GM18868 (cell line): ENCODE data around the gene FOXP1.

Source experiments
- ATAC-seq: cut with Tn5 transposase; IDR thresholded peaks from one replicate; pipeline ENCODE4 v1.9.1; 2021; ENCODE audit warnings: mild to moderate bottlenecking, moderate library complexity; ENCODE audit not compliant: unreplicated experiment

The FOXP1 gene

DNA sequence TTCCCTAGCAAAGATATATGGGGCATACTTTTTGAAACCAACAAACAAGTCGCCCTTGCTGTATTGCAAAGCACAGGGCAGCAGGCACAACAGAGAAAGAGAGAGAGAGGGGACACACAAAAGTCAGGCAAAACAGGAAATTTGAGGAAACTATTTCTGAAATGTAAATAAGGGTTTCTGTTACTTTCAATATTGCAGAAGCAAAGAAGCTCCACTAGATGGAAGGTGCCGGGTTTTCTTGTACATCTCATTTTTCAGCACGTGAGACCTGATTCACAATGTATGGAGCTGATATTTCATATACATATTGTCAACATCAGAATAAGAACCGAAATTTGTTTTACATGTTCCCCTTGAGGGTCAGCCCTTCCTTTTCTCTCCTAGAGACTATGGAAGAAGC is 127.4 kb downstream of the FOXP1 start:
- ATAC-seq, result no peak

DNA sequence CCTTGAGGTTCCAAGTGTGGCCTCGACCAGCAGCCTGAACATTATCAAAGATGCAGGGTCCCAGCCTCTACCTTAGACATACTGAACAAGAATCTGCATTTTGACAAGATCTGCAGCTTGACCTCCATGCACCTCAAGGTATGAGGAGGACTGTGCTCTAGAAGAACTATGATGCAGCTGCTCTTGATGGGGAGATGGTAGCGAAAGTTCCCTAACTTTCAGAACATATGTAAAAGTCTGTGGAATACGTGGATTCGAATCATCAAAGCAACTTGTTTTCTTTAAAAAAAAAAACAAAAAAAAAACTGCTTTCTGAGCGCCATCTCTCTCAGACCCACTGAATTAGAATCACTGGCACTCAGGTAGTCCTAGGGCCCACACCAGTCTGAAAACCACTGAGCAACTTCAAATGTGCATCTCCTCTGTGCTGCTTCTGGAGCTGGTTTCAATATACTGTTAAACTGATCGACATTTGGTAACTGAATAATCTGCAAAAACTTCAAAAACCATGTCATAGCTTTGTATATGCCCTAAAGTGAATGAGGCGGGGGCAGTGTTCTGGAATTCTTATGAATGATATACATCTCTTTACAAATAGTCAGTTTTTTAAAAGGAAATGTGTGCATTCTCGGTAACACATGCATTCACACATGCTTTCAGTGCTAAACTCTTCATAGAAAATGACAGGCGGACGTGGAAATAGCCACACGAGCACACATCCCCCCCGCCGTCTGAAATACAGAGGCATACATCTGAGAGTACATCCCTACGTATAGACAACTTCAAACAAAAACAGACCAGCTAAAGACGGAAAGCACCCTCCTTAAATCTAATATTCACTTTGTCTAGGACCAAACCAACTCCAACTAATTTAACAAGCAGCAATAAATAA is 128.8 kb downstream of the FOXP1 start:
- no peak for ATAC-seq

GRCh38 chr3:71453822-71454511 is 129.6 kb downstream of the FOXP1 start:
- no peak for ATAC-seq

DNA sequence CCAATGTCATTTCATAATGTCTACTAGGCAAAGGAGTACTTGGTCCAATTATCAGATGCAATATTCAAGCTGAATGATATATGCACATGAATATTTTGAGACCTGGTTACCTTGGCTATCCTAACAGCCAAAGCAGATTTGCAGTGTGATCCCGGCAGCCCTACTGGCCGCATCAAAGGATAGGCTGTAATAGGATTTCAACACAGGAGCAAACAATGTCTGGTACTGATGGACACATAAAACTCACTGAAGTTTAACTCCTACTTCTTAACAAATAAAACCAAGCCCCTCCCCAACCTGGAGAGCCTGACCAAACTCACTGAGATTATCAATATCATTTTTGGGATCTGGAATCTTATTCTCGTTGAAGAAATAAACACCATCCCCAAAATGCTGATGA is 130.2 kb downstream of the FOXP1 start:
- no peak for ATAC-seq

DNA sequence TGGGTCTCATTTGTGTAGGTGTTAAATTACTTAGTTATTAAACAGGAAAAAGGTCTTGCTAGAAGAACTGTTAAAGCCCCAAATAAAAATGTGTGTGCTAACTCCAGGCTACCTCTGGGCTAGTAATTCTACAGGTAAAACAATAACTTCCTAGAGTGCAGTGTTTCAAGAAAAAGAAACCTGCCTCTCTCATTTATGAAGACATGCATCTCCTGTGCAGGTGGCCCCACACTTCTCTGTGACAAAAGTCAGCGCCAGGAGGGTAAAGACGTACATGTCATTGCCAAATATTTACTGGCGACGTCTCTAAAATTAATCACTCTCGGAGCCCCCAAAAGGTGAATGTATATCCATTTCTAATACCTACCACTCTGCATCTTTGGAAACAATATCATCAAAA is 131.7 kb downstream of the FOXP1 start:
- ATAC-seq, result no peak

GRCh38 chr3:71451060-71451459 is 132.5 kb downstream of the FOXP1 start:
- no peak for ATAC-seq

- ATAC-seq, result no peak
Observed at GRCh38 chr3:71450162-71450561, 133.4 kb downstream of the FOXP1 start.

DNA sequence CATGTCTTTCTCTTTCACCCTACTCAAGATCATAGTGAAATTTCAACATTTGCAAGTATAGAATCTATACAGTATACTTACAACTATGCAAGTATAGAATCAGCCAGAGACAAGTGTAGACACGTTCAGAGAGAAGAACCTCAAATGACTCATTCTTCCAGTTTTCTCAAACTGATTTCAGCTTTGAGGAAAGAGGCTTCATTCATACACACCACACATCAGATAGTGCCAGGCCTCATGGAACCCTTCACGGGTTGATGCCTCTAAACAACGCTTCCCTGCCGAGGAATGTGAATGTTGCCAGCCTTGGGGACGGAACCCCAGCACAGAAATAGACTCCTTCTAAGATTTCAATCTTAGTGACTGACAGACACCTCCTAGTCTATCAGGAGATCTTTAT is 135.7 kb downstream of the FOXP1 start:
- ATAC-seq, result no peak

- no peak for ATAC-seq
Observed at GRCh38 chr3:71447197-71447596, 136.3 kb downstream of the FOXP1 start.

- no peak for ATAC-seq
Observed at GRCh38 chr3:71446734-71447133, 136.8 kb downstream of the FOXP1 start.

- ATAC-seq, result no peak
Observed at GRCh38 chr3:71446260-71446659, 137.3 kb downstream of the FOXP1 start.

DNA sequence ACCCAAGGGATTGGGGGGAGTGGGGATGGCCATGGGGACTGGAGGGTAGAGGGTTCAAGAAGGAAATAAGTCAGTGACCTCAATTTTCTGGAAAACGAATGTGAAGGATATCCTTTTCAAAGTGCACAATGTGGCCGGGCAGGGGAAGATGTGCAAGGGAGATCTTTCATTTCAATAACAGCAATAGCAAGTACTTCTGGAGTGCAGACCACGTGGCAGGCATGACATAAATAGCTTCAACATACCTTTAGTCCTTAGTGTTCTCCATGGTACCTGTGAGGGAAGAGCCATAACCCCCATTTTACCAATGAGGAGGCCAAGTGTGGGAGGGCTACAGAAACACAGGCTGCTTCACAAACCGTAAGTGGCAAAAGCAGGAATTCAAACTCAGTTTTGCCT is 138.7 kb downstream of the FOXP1 start:
- no peak for ATAC-seq

- ATAC-seq, result peak; percentile 92
Observed at GRCh38 chr3:71444028-71444860, 139.3 kb downstream of the FOXP1 start.

- ATAC-seq, result no peak
Observed at GRCh38 chr3:71443332-71443731, 140.2 kb downstream of the FOXP1 start.

DNA sequence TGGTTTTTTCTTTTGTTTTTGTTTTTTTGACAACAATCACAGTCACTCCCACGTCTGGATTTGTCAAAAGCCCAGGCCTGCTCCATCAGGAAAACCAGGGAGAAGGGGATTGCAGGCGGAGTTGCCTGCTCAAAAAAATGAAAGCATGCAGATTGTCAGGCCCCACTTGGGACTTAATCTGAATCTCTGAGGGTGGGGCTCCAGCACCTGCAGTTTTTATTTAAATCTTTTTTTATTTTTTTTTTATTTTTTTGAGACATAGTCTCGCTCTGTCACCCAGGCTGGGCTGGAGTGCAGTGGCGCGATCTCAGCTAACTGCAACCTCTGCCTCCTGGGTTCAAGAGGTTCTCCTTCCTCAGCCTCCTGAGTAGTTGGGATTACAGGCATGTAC is 140.9 kb downstream of the FOXP1 start:
- ATAC-seq, result no peak

- ATAC-seq, result no peak
Observed at GRCh38 chr3:71441925-71442651, 141.4 kb downstream of the FOXP1 start.

- ATAC-seq, result no peak
Observed at GRCh38 chr3:71441217-71441924, 142.2 kb downstream of the FOXP1 start.

DNA sequence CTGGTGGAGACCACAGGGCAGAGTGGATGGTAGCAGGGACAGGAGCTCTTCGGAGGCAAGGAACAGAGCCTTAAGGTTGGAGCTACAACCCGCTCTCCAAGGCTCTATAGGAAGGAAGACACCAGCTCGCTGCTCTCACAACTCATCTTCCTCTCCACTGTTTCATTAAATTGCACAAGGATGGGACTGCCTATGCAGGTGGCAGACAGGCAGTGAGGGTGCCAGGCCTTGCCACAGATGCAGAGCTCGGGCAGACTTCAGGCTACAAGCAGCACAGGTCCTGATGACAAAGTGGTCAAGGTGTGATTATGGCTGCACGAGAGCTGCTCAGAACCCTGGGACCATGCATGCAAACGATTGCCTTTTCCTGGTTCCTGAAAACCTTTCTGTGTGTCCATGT is 144.6 kb downstream of the FOXP1 start:
- ATAC-seq, result no peak

GRCh38 chr3:71438071-71438685 is 145.3 kb downstream of the FOXP1 start:
- ATAC-seq, result no peak

DNA sequence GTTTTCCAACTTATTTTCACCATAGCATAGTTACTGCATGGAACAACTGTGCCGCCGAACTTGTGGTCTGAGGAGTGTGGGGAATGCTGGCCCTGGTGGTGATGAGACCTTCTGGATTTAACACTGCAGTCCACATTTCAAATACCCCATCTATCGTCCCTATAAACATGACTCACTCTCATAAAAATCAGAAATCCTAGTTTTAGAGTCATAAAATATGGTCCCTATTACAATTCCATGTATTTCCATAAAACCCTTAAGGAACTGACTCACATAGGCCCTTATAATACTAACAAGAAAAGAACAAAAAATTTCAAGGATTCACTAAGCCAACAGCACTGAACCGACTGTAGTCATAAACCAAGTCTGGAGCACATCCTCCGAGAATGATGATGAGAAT is 147.2 kb downstream of the FOXP1 start:
- ATAC-seq, result no peak
